ENCODE results near the gene PCYOX1L.

The PCYOX1L gene

DNA sequence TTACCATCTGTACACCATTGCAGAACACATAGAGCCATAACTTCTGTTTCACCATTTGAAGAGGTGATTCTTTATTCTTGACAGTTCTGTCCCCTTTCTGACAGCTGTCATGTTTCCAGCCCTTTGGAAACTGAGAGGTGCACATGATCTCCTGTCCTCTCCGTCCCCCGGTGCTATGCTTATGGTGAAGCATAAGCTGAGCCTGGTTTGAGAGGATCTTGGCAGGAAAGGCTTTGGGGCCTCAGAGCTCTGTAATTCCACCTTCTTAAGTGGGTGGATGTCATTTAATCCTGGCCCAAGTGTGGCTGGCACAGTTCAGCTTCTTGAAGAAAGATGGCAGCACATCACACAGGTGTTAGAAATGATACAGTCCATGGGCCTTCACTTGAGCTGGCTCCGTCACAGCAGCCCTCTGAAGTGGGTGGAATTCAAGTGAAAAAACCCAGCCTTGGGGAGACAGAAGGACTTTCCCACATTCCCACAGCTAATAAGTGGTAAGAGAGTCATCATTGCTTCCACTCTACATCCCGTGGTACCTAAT is 43.2 kb upstream of the PCYOX1L start:
- no peak overlapping the region for H3K4me3 ChIP-seq (ENCODE audit: low read depth, low read length)
- DNase-seq (ENCODE audit: low read depth) = no peak
- TF ChIP-seq, protein P1, sequence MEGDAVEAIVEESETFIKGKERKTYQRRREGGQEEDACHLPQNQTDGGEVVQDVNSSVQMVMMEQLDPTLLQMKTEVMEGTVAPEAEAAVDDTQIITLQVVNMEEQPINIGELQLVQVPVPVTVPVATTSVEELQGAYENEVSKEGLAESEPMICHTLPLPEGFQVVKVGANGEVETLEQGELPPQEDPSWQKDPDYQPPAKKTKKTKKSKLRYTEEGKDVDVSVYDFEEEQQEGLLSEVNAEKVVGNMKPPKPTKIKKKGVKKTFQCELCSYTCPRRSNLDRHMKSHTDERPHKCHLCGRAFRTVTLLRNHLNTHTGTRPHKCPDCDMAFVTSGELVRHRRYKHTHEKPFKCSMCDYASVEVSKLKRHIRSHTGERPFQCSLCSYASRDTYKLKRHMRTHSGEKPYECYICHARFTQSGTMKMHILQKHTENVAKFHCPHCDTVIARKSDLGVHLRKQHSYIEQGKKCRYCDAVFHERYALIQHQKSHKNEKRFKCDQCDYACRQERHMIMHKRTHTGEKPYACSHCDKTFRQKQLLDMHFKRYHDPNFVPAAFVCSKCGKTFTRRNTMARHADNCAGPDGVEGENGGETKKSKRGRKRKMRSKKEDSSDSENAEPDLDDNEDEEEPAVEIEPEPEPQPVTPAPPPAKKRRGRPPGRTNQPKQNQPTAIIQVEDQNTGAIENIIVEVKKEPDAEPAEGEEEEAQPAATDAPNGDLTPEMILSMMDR (IDR thresholded peaks at IDR 0.05; ENCODE audit: low read depth, low read length, missing control alignments) = no peak

- TF ChIP-seq, protein P1 (IDR thresholded peaks at IDR 0.05; ENCODE audit: low read depth, low read length, missing control alignments) = no peak
- no peak overlapping the region for H3K4me3 ChIP-seq (ENCODE audit: low read depth, low read length)
- no peak for DNase-seq (ENCODE audit: low read depth)
Observed at GRCh38 chr5:149315753-149316152, 42.1 kb upstream of the PCYOX1L start.

DNA sequence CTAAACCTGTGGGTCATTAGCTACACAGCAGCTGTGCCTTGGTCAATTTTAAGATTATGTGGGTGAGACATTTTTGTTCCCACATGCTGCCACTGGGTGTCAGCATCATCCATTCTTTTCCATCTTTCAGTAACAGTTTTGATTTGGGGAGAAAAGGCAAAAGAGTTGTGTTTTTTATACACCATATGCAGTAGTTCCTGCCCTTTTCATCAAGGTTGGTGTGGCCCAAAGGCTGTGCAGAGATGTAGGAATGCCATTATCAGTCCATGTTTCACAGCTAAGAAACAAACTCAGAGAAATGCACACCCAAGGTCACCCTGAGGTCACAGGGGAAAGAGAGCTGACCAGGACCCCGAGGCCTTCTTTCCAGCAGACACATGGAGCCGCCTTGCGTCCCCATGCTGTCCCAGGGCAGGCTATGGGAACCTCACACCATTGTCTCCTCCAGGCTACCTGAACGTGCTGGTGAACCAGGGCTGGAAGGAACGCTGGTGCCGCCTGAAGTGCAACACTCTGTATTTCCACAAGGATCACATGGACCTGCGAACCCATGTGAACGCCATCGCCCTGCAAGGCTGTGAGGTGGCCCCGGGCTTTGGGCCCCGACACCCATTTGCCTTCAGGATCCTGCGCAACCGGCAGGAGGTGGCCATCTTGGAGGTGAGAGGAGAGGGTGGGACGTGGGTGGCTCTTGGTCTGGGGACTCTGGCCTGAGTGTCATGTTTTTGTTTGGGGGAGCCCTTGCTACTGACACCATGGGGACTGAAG is 40.4 kb upstream of the PCYOX1L start:
- H3K4me3 ChIP-seq (ENCODE audit: low read depth, low read length) = no peak overlapping the region
- TF ChIP-seq, protein P1 (IDR thresholded peaks at IDR 0.05; ENCODE audit: low read depth, low read length, missing control alignments) = peak; percentile 64
- no peak for DNase-seq (ENCODE audit: low read depth)

GRCh38 chr5:149319174-149319573 is 38.7 kb upstream of the PCYOX1L start:
- no peak overlapping the region for H3K4me3 ChIP-seq (ENCODE audit: low read depth, low read length)
- TF ChIP-seq, protein P1 (IDR thresholded peaks at IDR 0.05; ENCODE audit: low read depth, low read length, missing control alignments) = no peak
- no peak for DNase-seq (ENCODE audit: low read depth)

DNA sequence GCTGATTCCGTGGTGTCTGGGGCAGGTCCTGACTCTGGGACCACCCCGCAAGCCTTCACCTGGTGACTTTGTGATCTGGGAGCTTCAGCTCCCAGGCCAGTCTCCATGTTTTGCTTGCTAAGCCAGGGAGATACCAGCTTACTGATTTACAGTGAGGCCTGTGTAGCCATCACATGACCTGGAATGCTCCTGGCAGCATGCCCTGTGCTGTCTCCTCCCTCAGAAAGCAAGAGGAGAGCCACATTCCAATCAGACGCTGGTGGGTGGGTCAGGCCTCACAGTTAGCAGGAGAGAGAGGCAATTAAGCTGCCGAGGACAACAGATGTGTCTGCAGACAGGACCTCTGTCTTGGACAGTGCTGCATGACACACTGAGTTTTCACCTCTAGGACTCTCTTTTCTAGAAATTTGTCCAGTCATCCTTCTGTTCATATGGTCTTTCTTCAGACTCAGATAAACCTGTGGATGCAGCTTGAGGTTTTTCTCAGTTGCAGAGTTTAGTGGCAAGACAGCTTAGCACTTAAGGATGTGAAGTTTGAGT is 37.0 kb upstream of the PCYOX1L start:
- TF ChIP-seq, protein P1 (IDR thresholded peaks at IDR 0.05; ENCODE audit: low read depth, low read length, missing control alignments) = no peak
- no peak overlapping the region for H3K4me3 ChIP-seq (ENCODE audit: low read depth, low read length)
- no peak for DNase-seq (ENCODE audit: low read depth)

DNA sequence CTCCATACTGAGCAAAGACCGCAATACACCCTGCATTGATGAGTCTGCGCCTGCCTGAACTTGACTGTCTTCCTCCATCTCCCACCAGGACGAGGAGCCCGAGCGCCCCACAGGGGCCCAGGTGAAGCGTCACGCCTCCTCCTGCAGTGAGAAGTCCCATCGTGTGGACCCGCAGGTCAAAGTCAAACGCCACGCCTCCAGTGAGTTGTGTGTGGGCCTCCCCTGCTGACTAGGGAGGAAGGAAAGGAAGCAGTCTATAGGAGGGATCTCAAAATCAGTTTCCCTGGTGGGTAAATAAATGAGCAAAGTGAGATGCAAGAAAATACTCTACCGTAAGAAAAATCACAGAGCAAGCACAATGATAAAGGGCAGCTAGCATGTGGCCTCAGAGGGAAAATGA is 35.3 kb upstream of the PCYOX1L start:
- no peak for DNase-seq (ENCODE audit: low read depth)
- TF ChIP-seq, protein P1 (IDR thresholded peaks at IDR 0.05; ENCODE audit: low read depth, low read length, missing control alignments) = no peak
- H3K4me3 ChIP-seq (ENCODE audit: low read depth, low read length) = no peak overlapping the region
